Measurements from ENCODE around the gene PARP11.

DNA sequence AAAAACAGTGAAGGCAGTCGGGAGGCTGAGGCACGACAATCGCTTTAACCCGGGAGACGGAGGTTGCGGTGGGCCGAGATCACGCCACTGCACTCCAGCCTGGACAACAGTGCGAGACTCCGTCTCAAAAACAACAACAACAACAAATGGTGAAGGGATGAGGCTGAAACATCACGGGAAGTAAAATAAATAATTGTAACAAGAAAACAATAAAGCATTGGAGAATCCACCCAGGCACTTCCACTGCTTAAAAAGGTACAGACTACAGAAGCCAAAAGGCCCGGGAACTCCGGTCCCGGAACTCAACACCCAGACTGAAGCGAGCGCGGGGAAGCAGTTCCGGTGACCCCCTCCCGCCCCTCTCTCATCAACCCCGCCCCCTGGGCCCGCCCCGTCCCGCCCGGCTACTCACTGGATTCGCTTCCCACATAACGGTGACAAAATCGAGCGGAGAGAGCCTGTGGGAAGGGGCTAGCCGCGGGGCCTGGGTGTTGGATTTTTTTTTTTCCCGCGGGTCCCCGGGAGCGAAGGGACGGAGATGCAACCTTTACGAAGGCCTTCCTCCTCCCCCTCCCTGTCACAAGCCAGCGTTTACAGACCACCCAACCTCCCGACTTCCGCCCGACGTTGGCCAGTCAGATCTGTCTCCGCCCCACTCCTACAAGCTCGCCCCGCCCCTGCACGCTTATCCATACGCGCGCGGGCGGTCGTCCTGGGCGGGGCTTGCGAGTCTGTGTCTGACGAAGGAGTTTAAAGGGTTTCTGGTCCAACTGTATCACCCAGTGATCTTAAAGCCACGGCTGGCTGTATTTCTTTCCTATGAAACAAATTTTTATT is at the start of gene PARP11:
- TF ChIP-seq, protein P1, sequence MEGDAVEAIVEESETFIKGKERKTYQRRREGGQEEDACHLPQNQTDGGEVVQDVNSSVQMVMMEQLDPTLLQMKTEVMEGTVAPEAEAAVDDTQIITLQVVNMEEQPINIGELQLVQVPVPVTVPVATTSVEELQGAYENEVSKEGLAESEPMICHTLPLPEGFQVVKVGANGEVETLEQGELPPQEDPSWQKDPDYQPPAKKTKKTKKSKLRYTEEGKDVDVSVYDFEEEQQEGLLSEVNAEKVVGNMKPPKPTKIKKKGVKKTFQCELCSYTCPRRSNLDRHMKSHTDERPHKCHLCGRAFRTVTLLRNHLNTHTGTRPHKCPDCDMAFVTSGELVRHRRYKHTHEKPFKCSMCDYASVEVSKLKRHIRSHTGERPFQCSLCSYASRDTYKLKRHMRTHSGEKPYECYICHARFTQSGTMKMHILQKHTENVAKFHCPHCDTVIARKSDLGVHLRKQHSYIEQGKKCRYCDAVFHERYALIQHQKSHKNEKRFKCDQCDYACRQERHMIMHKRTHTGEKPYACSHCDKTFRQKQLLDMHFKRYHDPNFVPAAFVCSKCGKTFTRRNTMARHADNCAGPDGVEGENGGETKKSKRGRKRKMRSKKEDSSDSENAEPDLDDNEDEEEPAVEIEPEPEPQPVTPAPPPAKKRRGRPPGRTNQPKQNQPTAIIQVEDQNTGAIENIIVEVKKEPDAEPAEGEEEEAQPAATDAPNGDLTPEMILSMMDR (IDR thresholded peaks at IDR 0.05; ENCODE audit: low read depth, low read length) = no peak
- TF ChIP-seq EZH2phosphoT487 (IDR thresholded peaks at IDR 0.05; ENCODE audit: low read depth) = no peak
